OCI-LY1 (cell line): ENCODE data around the gene GRIK3.

Experiments
- H2AFZ ChIP-seq: fragments of 200-600 bp; sonication (generic), shearing (Covaris generic); 2 replicates; pipeline ENCODE4 v1.6.0; 2014; ENCODE audit warnings: antibody characterized with exemption, mild to moderate bottlenecking, low read length
- H3F3A ChIP-seq: fragments of 200-600 bp; sonication (generic), shearing (Covaris generic); 2 replicates; pipeline ENCODE4 v1.6.0; 2014; ENCODE audit warnings: mild to moderate bottlenecking, antibody characterized with exemption, low read length, moderate library complexity; ENCODE audit not compliant: insufficient read depth
- H3K27ac ChIP-seq: fragments of 200-600 bp; sonication (generic); 2 replicates; pipeline ENCODE4 v1.5.1; 2014; ENCODE audit warnings: low read length, mixed run types, mild to moderate bottlenecking, low read depth; ENCODE audit not compliant: poor library complexity, severe bottlenecking
- H3K27me3 ChIP-seq: fragments of 200-600 bp; sonication (generic); 2 replicates; pipeline ENCODE4 v1.6.0; 2014; ENCODE audit warnings: antibody characterized with exemption, mild to moderate bottlenecking, low read length, moderate library complexity; ENCODE audit not compliant: insufficient read depth
- H3K36me3 ChIP-seq: fragments of 200-600 bp; sonication (generic); 2 replicates; pipeline ENCODE4 v1.6.1; 2014; ENCODE audit warnings: mild to moderate bottlenecking, antibody characterized with exemption, low read length, moderate library complexity, mixed read lengths; ENCODE audit not compliant: insufficient read depth
- H3K4me1 ChIP-seq: fragments of 200-600 bp; sonication (generic); 2 replicates; pipeline ENCODE4 v1.5.1; 2014; ENCODE audit warnings: mild to moderate bottlenecking, low read length, moderate library complexity; ENCODE audit not compliant: insufficient read depth, severe bottlenecking
- H3K4me2 ChIP-seq: fragments of 200-600 bp; sonication (generic), shearing (Covaris generic); 2 replicates; pipeline ENCODE4 v1.6.1; 2014; ENCODE audit warnings: low read length
- H3K4me3 ChIP-seq: fragments of 200-600 bp; sonication (generic); 2 replicates; pipeline ENCODE4 v1.5.1; 2014; ENCODE audit warnings: low read length, low read depth, mild to moderate bottlenecking, mixed read lengths; ENCODE audit not compliant: poor library complexity, severe bottlenecking
- H3K79me2 ChIP-seq: fragments of 200-600 bp; shearing (Covaris generic); 2 replicates; pipeline ENCODE4 v1.6.1; 2016; ENCODE audit warnings: mixed run types, low read length, mixed read lengths; ENCODE audit not compliant: insufficient read depth
- H3K9ac ChIP-seq: fragments of 200-600 bp; sonication (generic), shearing (Covaris generic); 2 replicates; pipeline ENCODE4 v1.6.1; 2014; ENCODE audit warnings: mild to moderate bottlenecking, low read length, mixed read lengths
- H3K9me2 ChIP-seq: fragments of 200-600 bp; sonication (generic), shearing (Covaris generic); 2 replicates; pipeline ENCODE4 v1.6.1; 2014; ENCODE audit warnings: low read depth, mild to moderate bottlenecking, low read length, mixed read lengths
- H3K9me3 ChIP-seq: fragments of 200-600 bp; shearing (Covaris generic); 2 replicates; pipeline ENCODE4 v1.6.1; 2014; ENCODE audit warnings: low read length, mixed read lengths
- H4K20me1 ChIP-seq: fragments of 200-600 bp; sonication (generic), shearing (Covaris generic); 2 replicates; pipeline ENCODE4 v1.6.0; 2016; ENCODE audit warnings: mild to moderate bottlenecking, low read length; ENCODE audit not compliant: insufficient read depth
- CTCF ChIP-seq: fragments of 200-600 bp; sonication (generic), shearing (Covaris generic); IDR thresholded peaks from 2 replicates; pipeline ENCODE4 v1.5.1; 2017; ENCODE audit warnings: mild to moderate bottlenecking, antibody characterized with exemption, low read length, moderate library complexity, mixed read lengths
- EZH2 ChIP-seq: fragments of 200-600 bp; sonication (generic), shearing (Covaris generic); IDR thresholded peaks from 2 replicates; pipeline ENCODE4 v1.8.0; 2017; ENCODE audit warnings: borderline replicate concordance, mixed run types, mild to moderate bottlenecking, antibody characterized with exemption, low read length, moderate library complexity, mixed read lengths

Gene GRIK3

GRCh38 chr1:36927826-36928225 lies 106.5 kb downstream of the GRIK3 start:
- Histone ChIP-seq H3K79me2 (no peaks in the 10 kb centered on the region), H2AFZ (no peak overlapping the region), H3F3A (no peaks in the 10 kb centered on the region), H3K9me3 (no peaks in the 10 kb centered on the region), H3K4me1 (no peaks in the 10 kb centered on the region), H3K27ac (no peak overlapping the region), H3K9ac (no peak overlapping the region), H3K9me2 (no peaks in the 10 kb centered on the region), H3K27me3 (no peaks in the 10 kb centered on the region), H3K4me3 (no peak overlapping the region), H3K36me3 (no peaks in the 10 kb centered on the region), H3K4me2 (no peak overlapping the region), H4K20me1 (no peaks in the 10 kb centered on the region)
- no peak for TF ChIP-seq EZH2
- TF ChIP-seq CTCF: no peak

- Histone ChIP-seq H3K9me3 (no peaks in the 10 kb centered on the region), H3K4me3 (no peak overlapping the region), H3K9ac (no peak overlapping the region), H4K20me1 (no peaks in the 10 kb centered on the region), H2AFZ (no peak overlapping the region), H3K79me2 (no peaks in the 10 kb centered on the region), H3K4me1 (no peaks in the 10 kb centered on the region), H3K9me2 (no peaks in the 10 kb centered on the region), H3K27me3 (no peaks in the 10 kb centered on the region), H3F3A (no peaks in the 10 kb centered on the region), H3K36me3 (no peaks in the 10 kb centered on the region), H3K4me2 (no peak overlapping the region), H3K27ac (no peak overlapping the region)
- no peak for TF ChIP-seq EZH2
- no peak for TF ChIP-seq CTCF
These were observed 109.1 kb downstream of the GRIK3 start for GRCh38 chr1:36925251-36925650.

- Histone ChIP-seq H3K79me2 (no peaks in the 10 kb centered on the region), H3K9me3 (no peaks in the 10 kb centered on the region), H2AFZ (no peak overlapping the region), H3K36me3 (no peaks in the 10 kb centered on the region), H3K9ac (no peak overlapping the region), H3K9me2 (no peaks in the 10 kb centered on the region), H3K4me3 (no peak overlapping the region), H3K4me2 (no peak overlapping the region), H3F3A (no peaks in the 10 kb centered on the region), H4K20me1 (no peaks in the 10 kb centered on the region), H3K4me1 (no peaks in the 10 kb centered on the region), H3K27ac (no peak overlapping the region), H3K27me3 (no peaks in the 10 kb centered on the region)
- TF ChIP-seq CTCF: no peak
- TF ChIP-seq EZH2: no peak
These were observed 110.0 kb downstream of the GRIK3 start for GRCh38 chr1:36924282-36924811.
